HG03571 (cell line): ENCODE data around the gene CARD16.

Experiments
- ATAC-seq: cut with Tn5 transposase; IDR thresholded peaks from one replicate; pipeline ENCODE4 v1.9.1; 2021; ENCODE audit not compliant: unreplicated experiment

CARD16 gene

GRCh38 chr11:105051559-105051958, 6.4 kb upstream of the CARD16 start:
- no peak for ATAC-seq

GRCh38 chr11:105049481-105049880, 4.3 kb upstream of the CARD16 start:
- ATAC-seq: no peak

DNA sequence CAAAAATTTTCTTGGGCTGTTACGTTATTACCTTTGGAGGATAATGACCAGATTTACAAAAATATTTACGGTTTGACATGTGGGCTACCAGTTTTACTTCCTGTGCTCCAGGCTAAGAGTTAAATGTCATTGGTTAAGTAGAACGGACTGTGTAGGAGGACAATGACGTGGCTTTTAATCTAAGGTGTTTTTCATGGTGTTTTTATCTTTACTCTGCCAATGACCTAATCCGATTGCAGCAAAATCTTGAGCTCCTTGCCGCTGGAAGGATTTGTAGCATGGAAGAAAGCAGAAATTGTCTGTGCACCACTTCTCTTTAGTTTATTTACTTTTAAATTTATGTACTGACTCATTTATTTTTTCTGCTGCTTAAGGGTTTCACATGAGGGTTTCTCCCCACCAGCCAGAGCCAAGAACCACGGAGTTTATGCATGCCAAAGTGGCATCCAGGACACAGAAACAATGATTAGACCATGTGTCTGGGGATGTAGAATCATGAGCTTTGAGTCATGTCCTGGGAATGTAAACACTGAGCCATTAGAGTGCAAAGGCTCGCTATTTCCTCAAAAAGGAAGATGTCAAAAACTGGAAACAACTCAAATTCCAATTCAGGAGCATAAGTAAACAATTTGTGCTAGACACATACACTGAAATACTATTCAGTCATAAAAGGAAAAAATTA, 1.9 kb upstream of the CARD16 start:
- ATAC-seq: no peak

GRCh38 chr11:105045676-105046296, 651 bp upstream of the CARD16 start:
- no peak for ATAC-seq

- ATAC-seq: no peak
Observed at GRCh38 chr11:105042178-105042577, 3.0 kb downstream of the CARD16 start.

DNA sequence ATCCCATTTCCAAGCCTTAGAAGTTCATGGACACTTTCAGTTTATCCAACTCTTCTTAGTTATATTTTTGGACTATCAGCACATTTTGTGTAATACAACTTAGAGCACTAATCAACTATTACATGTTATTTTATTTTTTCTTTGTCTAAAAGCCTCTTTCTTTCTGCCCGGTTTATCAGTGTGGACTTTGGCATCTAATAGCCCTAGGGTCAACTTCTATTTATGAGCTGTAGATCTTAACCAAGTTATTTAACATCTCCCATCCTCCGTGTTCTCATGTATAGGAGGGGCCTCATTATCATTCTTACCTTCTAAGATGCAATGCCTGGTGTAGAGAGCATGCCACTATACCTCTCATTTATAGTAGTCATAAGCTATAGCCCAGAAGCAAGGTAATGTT, 4.4 kb downstream of the CARD16 start:
- ATAC-seq: no peak

DNA sequence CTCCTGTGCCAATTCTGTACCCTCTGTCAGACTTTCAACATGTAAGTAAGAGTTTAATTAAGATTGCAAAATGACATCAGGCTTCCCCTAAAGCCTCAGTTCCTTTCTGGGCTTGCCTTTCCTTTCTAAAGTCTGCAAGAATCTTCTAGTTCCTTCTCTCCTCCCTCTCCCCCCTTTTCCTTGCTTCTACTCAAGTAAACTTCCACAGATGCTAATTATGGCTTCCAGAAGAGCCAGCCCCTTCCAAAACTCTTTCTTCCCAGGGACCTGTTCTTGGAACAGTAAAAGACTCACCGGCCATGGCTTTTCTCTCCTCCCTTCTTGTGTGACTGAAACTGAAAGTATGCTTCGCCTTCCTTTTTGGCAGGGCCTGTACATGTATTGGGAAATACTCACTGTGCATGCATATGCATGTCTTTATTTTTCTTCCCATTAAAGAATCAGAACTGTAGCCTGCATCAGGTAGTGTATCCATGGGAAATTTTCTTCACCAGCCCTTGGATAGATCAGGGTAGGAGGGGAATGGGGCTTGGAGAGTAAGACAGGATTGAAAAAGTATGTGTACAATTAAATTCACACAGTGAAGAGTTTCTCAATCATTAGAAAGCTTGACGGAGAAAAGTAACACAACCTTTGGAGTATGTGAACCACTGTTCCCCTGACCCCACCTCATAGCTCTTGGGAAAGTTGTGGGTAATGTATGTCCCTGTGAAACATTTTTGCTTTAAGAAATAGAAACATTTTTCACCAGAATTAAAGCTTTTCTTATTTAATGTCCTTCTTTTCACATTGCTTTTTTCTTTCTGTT, 10.1 kb downstream of the CARD16 start, which contains the start of gene CASP1:
CASP1 (minus strand) TSS at position 332 of the 808 bp plus-strand sequence; CDS start at position 301, 31 bp downstream.
- ATAC-seq: peak; percentile 98

DNA sequence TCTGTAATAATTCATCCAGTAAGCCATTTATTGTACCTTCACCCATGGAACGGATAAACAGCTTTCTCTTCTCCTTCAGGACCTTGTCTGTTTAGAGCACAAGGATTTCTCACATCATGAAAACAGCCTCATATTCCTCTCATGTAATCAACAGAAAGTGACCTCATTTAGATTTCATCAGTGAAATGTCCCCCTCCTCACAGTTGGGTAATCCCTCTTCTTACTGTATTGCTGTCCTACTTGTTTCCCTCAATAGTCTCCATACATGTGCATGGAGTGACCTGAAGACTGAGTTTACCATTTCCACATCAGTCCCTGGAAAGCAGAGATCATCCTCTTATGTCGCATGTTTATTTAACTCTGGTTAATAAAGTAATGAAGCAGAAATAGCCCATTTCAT, 10.7 kb downstream of the CARD16 start:
- ATAC-seq: peak; percentile 5

- no peak for ATAC-seq
Observed at GRCh38 chr11:105033781-105034180, 11.4 kb downstream of the CARD16 start.

- no peak for ATAC-seq
Observed at GRCh38 chr11:105033343-105033742, 11.8 kb downstream of the CARD16 start.

DNA sequence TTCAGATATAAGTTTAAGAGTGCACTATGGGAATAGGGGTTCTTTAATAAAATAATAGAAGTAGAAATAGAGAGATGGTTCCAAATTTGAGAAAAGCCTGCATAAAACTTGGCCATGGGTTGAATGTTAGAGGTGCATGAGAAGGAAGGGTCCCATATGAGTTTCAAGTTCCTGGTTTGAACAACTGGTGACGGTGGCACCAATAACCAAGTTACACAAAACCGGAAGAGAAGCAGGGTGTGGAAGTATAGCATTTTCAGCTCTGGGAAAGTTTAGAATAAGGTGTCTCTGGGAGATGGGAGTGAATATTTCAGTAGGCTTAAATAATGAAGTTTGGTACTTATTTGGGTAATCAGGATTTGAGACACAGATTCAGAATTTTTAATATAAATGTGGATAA, 12.6 kb downstream of the CARD16 start:
- ATAC-seq: no peak

- no peak for ATAC-seq
Observed at GRCh38 chr11:105027678-105028077, 17.5 kb downstream of the CARD16 start.

DNA sequence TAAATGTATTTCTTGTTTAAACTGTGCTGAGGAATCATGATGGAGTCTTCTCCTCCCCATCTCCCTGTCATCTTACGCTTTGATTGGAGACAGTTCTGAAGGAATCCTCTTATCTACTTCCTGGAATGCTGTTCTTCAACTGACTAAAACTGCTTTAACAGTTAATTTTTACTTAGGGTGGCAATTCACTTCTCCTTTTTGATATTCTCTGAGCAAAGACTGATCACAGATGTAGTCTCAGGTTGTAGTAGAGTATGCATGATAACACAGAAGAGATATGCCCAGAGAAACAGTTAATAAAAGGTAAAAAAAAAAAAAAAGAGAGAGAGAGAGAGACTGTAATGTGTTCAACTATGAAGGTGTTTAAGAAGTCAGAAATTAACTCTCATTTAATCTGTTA, 20.7 kb downstream of the CARD16 start:
- ATAC-seq: no peak

- no peak for ATAC-seq
Observed at GRCh38 chr11:105023003-105023402, 22.1 kb downstream of the CARD16 start, which contains the start of gene CASP5. Gene CASP5 (minus strand): TSS chr11:105023168. CDS start chr11:105023136, 32 bp downstream.

GRCh38 chr11:105022527-105022926, 22.6 kb downstream of the CARD16 start:
- ATAC-seq: no peak

DNA sequence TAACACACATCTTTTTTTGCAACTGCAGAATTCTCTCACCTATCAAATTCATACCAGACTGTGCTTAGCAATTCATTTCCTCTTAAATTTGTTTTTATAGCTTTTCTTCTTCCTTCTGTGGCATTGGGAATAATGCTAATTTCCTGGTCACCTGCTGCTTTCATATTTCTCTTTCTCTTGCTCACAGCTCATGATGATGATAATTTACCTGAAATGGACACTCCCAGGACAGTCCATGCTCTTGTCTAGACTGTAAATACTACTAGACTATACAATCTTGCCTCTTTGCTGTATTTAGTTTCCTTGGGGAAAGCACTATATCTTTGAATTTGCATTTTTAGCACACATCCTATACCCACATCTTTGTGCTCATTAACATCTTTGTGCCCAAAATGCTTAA, 37.7 kb downstream of the CARD16 start:
- ATAC-seq: no peak

GRCh38 chr11:105005451-105005845, 39.7 kb downstream of the CARD16 start:
- no peak for ATAC-seq

GRCh38 chr11:105004021-105004420, 41.1 kb downstream of the CARD16 start:
- ATAC-seq: no peak

- no peak for ATAC-seq
Observed at GRCh38 chr11:105003151-105003550, 42.0 kb downstream of the CARD16 start.

DNA sequence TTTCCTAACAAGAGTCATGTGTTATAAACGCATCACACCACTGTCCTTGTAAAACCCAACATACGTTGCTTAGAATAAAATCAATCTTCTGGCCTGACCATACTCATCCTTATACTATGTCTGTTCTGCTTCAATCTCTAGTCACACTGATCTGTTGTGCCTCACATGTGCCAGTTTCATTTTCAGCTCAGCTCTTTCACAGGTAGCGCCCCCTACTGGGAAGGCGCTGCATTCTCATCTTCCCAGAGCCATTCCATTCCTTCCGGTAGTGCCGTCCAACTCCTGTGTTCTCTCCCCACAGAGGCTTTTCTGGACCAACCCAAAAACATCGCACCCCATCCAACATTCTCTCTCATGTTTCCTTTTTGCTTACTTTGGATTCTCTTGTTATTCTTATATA, 44.3 kb downstream of the CARD16 start:
- peak; percentile 84 for ATAC-seq

DNA sequence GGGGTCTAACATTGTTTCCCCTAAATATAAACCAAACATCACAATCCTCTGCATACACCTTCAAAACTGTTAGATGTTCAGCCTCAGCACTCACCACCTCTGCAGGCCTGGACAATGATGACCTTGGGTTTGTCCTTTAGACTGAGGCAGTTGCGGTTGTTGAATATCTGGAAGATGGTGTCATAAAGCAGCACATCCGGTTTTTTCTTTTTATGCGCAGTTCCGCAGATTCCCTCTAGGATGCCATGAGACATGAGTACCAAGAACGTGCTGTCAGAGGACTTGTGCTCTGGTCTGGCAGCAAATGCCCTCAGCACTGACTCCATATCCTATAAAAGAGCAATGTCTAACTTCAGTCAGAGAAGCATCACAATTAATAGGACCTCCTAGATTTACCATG, 45.0 kb downstream of the CARD16 start:
- no peak for ATAC-seq

- no peak for ATAC-seq
Observed at GRCh38 chr11:104999721-105000120, 45.4 kb downstream of the CARD16 start.
